K562 (cell line): Measurements from ENCODE around the gene DBP. TPM values are rescaled to one million over a fixed set of nuclear protein-coding genes. Genes with fewer than 3 reads are reported as not detected.

Experiments used
- BHLHE40 ChIP-seq: IDR thresholded peaks from 2 replicates; pipeline ENCODE4 v1.6.1; 2011; ENCODE audit warnings: low read length, improper control_type of control experiment
- C11orf30 ChIP-seq: fragments of 450-650 bp; IDR thresholded peaks from 2 replicates; pipeline ENCODE4 v1.6.1; 2016; ENCODE audit warnings: low read depth, mild to moderate bottlenecking
- CBX5 ChIP-seq: IDR thresholded peaks from 2 replicates; pipeline ENCODE4 v1.6.1; 2014; ENCODE audit warnings: low read depth, borderline replicate concordance
- CREB1 ChIP-seq, 2 experiments: sonication (generic) in 1 of 2; formaldehyde crosslinking in 1 of 2; IDR thresholded peaks; 2 replicates each; pipeline versions ENCODE4 v1.6.1 to v1.8.0; 2012 to 2022; ENCODE audit warnings: inconsistent platforms in 1 of 2, mild to moderate bottlenecking in 1 of 2, missing genetic modification reagents in 1 of 2, moderate library complexity in 1 of 2
- HDAC8 ChIP-seq: fragments of 450-650 bp; IDR thresholded peaks from 2 replicates; pipeline ENCODE4 v1.6.1; 2016; ENCODE audit warnings: mild to moderate bottlenecking, missing genetic modification characterization, moderate library complexity, missing compliant biosample characterization
- KDM1A ChIP-seq, 2 experiments: fragments of 450-650 bp; IDR thresholded peaks; 2 replicates each; pipeline ENCODE4 v1.6.1; 2016; ENCODE audit warnings: mild to moderate bottlenecking in 2 of 2
- MAFK ChIP-seq: IDR thresholded peaks from 2 replicates; pipeline ENCODE4 v1.6.1; 2011; ENCODE audit warnings: low read length, improper control_type of control experiment
- NFYB ChIP-seq: IDR thresholded peaks from 2 replicates; pipeline ENCODE4 v1.6.1; 2011; ENCODE audit warnings: mild to moderate bottlenecking, moderate library complexity; ENCODE audit not compliant: insufficient read length; ENCODE audit errors: extremely low read depth
- SMAD4 ChIP-seq: fragments of 250-450 bp; sonication (Bioruptor Pico); conservative IDR thresholded peaks from 2 replicates; pipeline ENCODE4 v1.8.0; 2021; ENCODE audit warnings: inconsistent platforms, mild to moderate bottlenecking, moderate library complexity
- SNIP1 ChIP-seq: fragments of 450-650 bp; IDR thresholded peaks from 2 replicates; pipeline ENCODE4 v1.7.1; 2017; ENCODE audit warnings: low read depth, mild to moderate bottlenecking
- TAF1 ChIP-seq: IDR thresholded peaks from 2 replicates; pipeline ENCODE4 v1.6.1; 2011; ENCODE audit warnings: mild to moderate bottlenecking, low read length, moderate library complexity; ENCODE audit not compliant: insufficient read depth, control insufficient read depth, severe bottlenecking; ENCODE audit errors: extremely low read depth
- TEAD2 ChIP-seq: fragments of 450-650 bp; IDR thresholded peaks from 2 replicates; pipeline ENCODE4 v1.6.1; 2016; ENCODE audit warnings: missing genetic modification characterization, control low read depth, missing compliant biosample characterization
- TGIF2 ChIP-seq: sonication (generic); formaldehyde crosslinking; IDR thresholded peaks from 2 replicates; pipeline ENCODE4 v1.8.1; 2022; ENCODE audit warnings: mild to moderate bottlenecking, missing genetic modification reagents, moderate library complexity
- XRCC5 ChIP-seq: fragments of 200-400 bp; formaldehyde crosslinking; IDR thresholded peaks from 2 replicates; pipeline ENCODE4 v1.6.1; 2017; ENCODE audit warnings: low read depth, mild to moderate bottlenecking, low read length
- ZBED1 ChIP-seq: IDR thresholded peaks from 2 replicates; pipeline ENCODE4 v1.6.1; 2014
- ZEB2 ChIP-seq: fragments of 450-650 bp; IDR thresholded peaks from 2 replicates; pipeline ENCODE4 v1.6.1; 2016
- ZNF431 ChIP-seq: sonication (generic); formaldehyde crosslinking; IDR thresholded peaks from 2 replicates; pipeline ENCODE4 v1.8.0; 2022; ENCODE audit warnings: mild to moderate bottlenecking, missing genetic modification reagents
- ZNF583 ChIP-seq: fragments of 250-450 bp; sonication (Bioruptor Pico); IDR thresholded peaks from 2 replicates; pipeline ENCODE4 v1.4.0; 2020
- ZNF780A ChIP-seq: fragments of 250-450 bp; sonication (Bioruptor Pico); IDR thresholded peaks from 2 replicates; pipeline ENCODE4 v1.5.0; 2021; ENCODE audit warnings: mild to moderate bottlenecking
- polyA plus RNA-seq, 8 experiments: library from polyadenylated mRNA; depleted of rRNA in 4 of 8; stranded (reverse) in 5 of 8; unstranded in 3 of 8; fragments of >200 nt; fragmentation: Nextera tagmentation in 2 of 8; fragmentation: Illumina TruSeq in 1 of 8; extraction: Ambion mirVana in 2 of 8; extraction: Trizol in 1 of 8; gene quantifications; 2 replicates each; pipeline versions ENCODE4 v1.2.1 to v1.2.3, GENCODE V29; 2011 to 2014; ENCODE audit warnings: inconsistent platforms in 1 of 8, missing spikeins in 1 of 8
- total RNA-seq, 7 experiments: library from RNA; depleted of rRNA in 6 of 7; stranded (reverse); fragments of >200 nt in 6 of 7; fragmentation: Illumina TruSeq in 2 of 7; extraction: Trizol in 2 of 7; gene quantifications; 2 replicates each; pipeline versions ENCODE4 v1.2.1 to v1.2.3, GENCODE V29; 2011 to 2021; ENCODE audit warnings: low replicate concordance in 1 of 7
- TF ChIP-seq, protein P1 (sequence below): fragments of 450-650 bp; formaldehyde crosslinking; IDR thresholded peaks from 2 replicates; pipeline ENCODE4 v1.4.0; 2020; ENCODE audit warnings: mild to moderate bottlenecking, mixed read lengths
- TF ChIP-seq, protein P2 (sequence below): sonication (generic); formaldehyde crosslinking; IDR thresholded peaks from 2 replicates; pipeline ENCODE4 v1.8.0; 2022; ENCODE audit warnings: missing genetic modification reagents, mild to moderate bottlenecking, borderline replicate concordance
- TF ChIP-seq, protein P3 (sequence below): sonication (generic); formaldehyde crosslinking; IDR thresholded peaks from 2 replicates; pipeline ENCODE4 v1.8.0; 2022; ENCODE audit warnings: missing genetic modification reagents, mild to moderate bottlenecking, borderline replicate concordance
- TF ChIP-seq, protein P4 (sequence below): fragments of 250-450 bp; sonication (Bioruptor Pico); IDR thresholded peaks from 2 replicates; pipeline ENCODE4 v1.9.0; 2021; ENCODE audit warnings: mild to moderate bottlenecking

Gene DBP
- total and polyA plus RNA-seq, 9 of the 15 experiments (the other 6 are each of a cell fraction or from before 2014, with no cell fraction given): 0.25 to 5.5 (median 1.8) TPM

DNA sequence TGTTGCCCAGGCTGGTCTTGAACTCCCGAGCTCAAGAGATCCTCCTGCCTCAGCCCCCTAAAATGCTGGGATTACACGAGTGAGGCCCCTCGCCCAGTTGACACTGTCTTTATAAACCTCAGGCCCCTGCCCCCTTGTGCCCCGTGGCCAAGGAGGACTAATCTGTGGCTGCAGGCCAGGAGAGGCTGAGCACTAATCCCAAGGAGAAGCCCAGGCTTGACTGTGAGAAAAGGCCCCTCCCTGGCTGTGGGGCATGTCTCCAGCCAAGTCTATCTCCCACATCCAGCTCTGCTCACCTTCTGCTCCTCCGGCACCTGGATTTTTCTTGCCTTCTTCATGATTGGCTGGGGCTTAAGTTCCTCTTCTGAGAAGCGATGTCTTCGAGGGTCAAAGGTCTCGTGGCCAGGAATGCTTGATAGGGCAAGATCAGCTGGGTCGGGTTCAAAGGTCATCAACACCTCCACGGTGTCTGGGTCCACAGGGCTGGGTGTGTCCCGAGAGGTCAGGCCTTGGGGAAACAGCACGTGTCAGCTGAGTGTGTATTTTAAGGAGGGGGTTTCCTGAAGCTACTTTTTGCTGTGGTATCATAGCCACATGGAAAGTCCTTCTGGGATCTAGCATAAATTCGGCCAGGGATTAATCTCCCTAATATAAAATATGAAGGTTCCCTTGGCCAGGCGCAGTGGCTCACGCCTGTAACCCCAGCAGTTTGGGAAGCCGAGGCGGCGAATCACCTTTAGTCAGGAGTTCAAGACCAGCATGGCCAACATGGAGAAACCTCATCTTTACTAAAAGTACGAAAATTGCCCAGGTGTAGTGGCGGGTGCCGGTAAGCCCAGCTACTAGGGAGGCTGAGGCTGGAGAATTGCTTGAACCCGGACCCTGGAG lies 3.8 kb downstream of the DBP start (continued):
- TF ChIP-seq SMAD4 (CRISPR knock-in tag) (peak; percentile 71), C11orf30 (no peak), ZNF780A (CRISPR knock-in tag) (no peak), NFYB (peak; percentile 38), CREB1 (IDR thresholded peaks at IDR 0.05) (no peak), CREB1 (CRISPR knock-in tag; IDR thresholded peaks at IDR 0.05) (no peak), ZNF583 (CRISPR knock-in tag) (peak; percentile 27; the same call in 1 of the 2 replicates), TEAD2 (tag) (peak; percentile 64), HDAC8 (tag) (no peak), TAF1 (no peak), KDM1A (IDR thresholded peaks at IDR 0.05) (peak; percentile 62 to 71), MAFK (no peak), ZNF431 (CRISPR knock-in tag) (no peak), CBX5 (no peak), ZEB2 (peak; percentile 82), BHLHE40 (peak; percentile 71), SNIP1 (no peak), TGIF2 (CRISPR knock-in tag) (no peak), ZBED1 (no peak), XRCC5 (no peak; the same call in 1 of the 2 replicates)
- TF ChIP-seq, protein P1, sequence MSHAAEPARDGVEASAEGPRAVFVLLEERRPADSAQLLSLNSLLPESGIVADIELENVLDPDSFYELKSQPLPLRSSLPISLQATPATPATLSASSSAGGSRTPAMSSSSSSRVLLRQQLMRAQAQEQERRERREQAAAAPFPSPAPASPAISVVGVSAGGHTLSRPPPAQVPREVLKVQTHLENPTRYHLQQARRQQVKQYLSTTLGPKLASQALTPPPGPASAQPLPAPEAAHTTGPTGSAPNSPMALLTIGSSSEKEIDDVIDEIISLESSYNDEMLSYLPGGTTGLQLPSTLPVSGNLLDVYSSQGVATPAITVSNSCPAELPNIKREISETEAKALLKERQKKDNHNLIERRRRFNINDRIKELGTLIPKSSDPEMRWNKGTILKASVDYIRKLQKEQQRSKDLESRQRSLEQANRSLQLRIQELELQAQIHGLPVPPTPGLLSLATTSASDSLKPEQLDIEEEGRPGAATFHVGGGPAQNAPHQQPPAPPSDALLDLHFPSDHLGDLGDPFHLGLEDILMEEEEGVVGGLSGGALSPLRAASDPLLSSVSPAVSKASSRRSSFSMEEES (CRISPR knock-in tag): no peak
- TF ChIP-seq, protein P2, sequence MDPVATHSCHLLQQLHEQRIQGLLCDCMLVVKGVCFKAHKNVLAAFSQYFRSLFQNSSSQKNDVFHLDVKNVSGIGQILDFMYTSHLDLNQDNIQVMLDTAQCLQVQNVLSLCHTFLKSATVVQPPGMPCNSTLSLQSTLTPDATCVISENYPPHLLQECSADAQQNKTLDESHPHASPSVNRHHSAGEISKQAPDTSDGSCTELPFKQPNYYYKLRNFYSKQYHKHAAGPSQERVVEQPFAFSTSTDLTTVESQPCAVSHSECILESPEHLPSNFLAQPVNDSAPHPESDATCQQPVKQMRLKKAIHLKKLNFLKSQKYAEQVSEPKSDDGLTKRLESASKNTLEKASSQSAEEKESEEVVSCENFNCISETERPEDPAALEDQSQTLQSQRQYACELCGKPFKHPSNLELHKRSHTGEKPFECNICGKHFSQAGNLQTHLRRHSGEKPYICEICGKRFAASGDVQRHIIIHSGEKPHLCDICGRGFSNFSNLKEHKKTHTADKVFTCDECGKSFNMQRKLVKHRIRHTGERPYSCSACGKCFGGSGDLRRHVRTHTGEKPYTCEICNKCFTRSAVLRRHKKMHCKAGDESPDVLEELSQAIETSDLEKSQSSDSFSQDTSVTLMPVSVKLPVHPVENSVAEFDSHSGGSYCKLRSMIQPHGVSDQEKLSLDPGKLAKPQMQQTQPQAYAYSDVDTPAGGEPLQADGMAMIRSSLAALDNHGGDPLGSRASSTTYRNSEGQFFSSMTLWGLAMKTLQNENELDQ (CRISPR knock-in tag): no peak
- TF ChIP-seq, protein P3, sequence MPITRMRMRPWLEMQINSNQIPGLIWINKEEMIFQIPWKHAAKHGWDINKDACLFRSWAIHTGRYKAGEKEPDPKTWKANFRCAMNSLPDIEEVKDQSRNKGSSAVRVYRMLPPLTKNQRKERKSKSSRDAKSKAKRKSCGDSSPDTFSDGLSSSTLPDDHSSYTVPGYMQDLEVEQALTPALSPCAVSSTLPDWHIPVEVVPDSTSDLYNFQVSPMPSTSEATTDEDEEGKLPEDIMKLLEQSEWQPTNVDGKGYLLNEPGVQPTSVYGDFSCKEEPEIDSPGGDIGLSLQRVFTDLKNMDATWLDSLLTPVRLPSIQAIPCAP (CRISPR knock-in tag): no peak
- TF ChIP-seq, protein P4, sequence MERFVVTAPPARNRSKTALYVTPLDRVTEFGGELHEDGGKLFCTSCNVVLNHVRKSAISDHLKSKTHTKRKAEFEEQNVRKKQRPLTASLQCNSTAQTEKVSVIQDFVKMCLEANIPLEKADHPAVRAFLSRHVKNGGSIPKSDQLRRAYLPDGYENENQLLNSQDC: no peak
